Thyroid gland (tissue), 4 donors: Measurements from ENCODE around the gene SLC35F3. TPM values are rescaled to one million over a fixed set of nuclear protein-coding genes. Genes with fewer than 3 reads are reported as not detected.

Experiments used
- DNase-seq, 2 donors: peaks; one replicate each; pipeline ENCODE4 v3.0.0-alpha.2; 2019
- H3K27ac ChIP-seq, 3 donors: fragments of 200-600 bp; sonication (generic); 1 replicate in 2 of 3; 2 replicates in 1 of 3; pipeline ENCODE4 v1.5.1; 2016 to 2019; ENCODE audit warnings: mild to moderate bottlenecking in 1 of 3, moderate library complexity in 1 of 3
- H3K27me3 ChIP-seq: fragments of 200-600 bp; sonication (generic); one replicate; pipeline ENCODE4 v1.5.1; 2019
- H3K36me3 ChIP-seq, 2 donors: fragments of 200-600 bp; sonication (generic); one replicate each; pipeline ENCODE4 v1.5.1; 2016 to 2019
- H3K4me1 ChIP-seq, 2 donors: fragments of 200-600 bp; sonication (generic); one replicate each; pipeline ENCODE4 v1.5.1; 2017 to 2019
- H3K4me3 ChIP-seq, 3 donors: fragments of 200-600 bp; sonication (generic); replicated peaks in 1 of 3; 1 replicate in 2 of 3; 2 replicates in 1 of 3; pipeline ENCODE4 v1.5.1; 2016; ENCODE audit warnings: mild to moderate bottlenecking in 1 of 3
- H3K9me3 ChIP-seq: fragments of 200-600 bp; sonication (generic); one replicate; pipeline ENCODE4 v1.5.1; 2017
- POLR2A ChIP-seq, 2 donors: fragments of 450-650 bp; IDR thresholded peaks; one replicate each; pipeline ENCODE4 v1.6.1; 2017; ENCODE audit warnings: antibody characterized with exemption in 2 of 2, mild to moderate bottlenecking in 2 of 2, moderate library complexity in 1 of 2
- WGBS, 2 donors: methylation state at CpG; one replicate each; pipeline ENCODE4 v1.1.5; 2017; 5-methylcytosine and 5-hydroxymethylcytosine counted together
- intact Hi-C: fragments of 100-400 bp; cut with DNase I; formaldehyde crosslinking; loops from one replicate; pipeline ENCODE4 v1.15.1; 2023
- total RNA-seq, 4 donors: library from RNA; depleted of rRNA; stranded (reverse); fragments of >200 nt; gene quantifications; one replicate each; pipeline ENCODE4 v1.2.3, GENCODE V29; 2016
- TF ChIP-seq, protein P1 (sequence below), 6 experiments: fragments of 200-600 bp in 3 of 6; fragments of 450-650 bp in 3 of 6; sonication (generic) in 3 of 6; IDR thresholded peaks; one replicate each; pipeline ENCODE4 v1.5.1; 2016 to 2019; ENCODE audit warnings: antibody characterized with exemption in 6 of 6, mild to moderate bottlenecking in 2 of 6, inconsistent platforms in 1 of 6, moderate library complexity in 1 of 6

The SLC35F3 gene
- total RNA-seq, 4 donors from 2014 or later: 0.89 to 1.9 (median 1.5) TPM; not detected in 1

DNA sequence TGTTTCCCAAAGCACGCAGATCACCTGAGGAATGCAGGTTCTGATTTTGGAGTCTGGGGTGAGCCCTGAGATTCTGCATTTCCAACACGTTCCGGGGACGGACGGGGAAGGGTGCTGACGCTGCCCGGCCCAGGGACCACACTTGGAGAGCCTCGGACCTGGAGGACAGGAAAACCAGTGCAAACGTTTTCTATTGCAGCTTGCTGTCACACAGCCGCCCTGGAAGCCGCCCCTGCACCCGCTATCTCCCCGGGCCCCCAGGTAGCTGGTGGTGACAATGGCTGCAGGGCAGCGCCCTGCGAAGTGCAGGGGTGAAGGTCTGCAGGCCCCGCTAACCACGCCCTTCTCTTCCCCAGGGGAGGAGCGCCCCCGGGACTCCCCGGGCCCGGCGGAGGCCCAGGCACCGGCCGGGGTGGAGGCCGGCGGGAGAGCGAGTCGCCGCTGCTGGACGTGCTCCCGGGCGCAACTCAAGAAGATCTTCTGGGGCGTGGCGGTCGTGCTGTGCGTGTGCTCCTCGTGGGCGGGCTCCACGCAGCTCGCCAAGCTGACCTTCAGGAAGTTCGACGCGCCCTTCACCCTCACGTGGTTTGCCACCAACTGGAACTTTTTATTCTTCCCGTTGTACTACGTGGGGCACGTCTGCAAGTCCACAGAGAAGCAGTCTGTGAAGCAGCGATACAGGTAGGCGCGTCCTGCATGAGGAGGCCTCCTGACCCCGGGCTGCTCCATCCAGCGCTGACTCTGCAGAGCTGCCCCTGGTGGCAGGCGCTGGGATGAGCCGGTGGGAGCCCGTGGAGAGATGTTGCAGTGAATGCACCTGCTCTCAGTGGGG, 326.8 kb downstream of the SLC35F3 start:
- TF ChIP-seq POLR2A (IDR thresholded peaks at IDR 0.05): no peak
- TF ChIP-seq, protein P1, sequence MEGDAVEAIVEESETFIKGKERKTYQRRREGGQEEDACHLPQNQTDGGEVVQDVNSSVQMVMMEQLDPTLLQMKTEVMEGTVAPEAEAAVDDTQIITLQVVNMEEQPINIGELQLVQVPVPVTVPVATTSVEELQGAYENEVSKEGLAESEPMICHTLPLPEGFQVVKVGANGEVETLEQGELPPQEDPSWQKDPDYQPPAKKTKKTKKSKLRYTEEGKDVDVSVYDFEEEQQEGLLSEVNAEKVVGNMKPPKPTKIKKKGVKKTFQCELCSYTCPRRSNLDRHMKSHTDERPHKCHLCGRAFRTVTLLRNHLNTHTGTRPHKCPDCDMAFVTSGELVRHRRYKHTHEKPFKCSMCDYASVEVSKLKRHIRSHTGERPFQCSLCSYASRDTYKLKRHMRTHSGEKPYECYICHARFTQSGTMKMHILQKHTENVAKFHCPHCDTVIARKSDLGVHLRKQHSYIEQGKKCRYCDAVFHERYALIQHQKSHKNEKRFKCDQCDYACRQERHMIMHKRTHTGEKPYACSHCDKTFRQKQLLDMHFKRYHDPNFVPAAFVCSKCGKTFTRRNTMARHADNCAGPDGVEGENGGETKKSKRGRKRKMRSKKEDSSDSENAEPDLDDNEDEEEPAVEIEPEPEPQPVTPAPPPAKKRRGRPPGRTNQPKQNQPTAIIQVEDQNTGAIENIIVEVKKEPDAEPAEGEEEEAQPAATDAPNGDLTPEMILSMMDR (IDR thresholded peaks at IDR 0.05): no peak
- H3K27ac ChIP-seq: no peak overlapping the region
- 75 to 77% methylated on average over 30 to 50 of the region's 55 CpGs for WGBS, 2 donors
- DNase-seq: no peak
- intact Hi-C loops: no loop called here
- no peaks in the 10 kb centered on the region for H3K4me1 ChIP-seq
- H3K9me3 ChIP-seq: no peaks in the 10 kb centered on the region
- no peaks in the 10 kb centered on the region for H3K27me3 ChIP-seq
- no peaks in the 10 kb centered on the region for H3K36me3 ChIP-seq
- H3K4me3 ChIP-seq: no peak overlapping the region

DNA sequence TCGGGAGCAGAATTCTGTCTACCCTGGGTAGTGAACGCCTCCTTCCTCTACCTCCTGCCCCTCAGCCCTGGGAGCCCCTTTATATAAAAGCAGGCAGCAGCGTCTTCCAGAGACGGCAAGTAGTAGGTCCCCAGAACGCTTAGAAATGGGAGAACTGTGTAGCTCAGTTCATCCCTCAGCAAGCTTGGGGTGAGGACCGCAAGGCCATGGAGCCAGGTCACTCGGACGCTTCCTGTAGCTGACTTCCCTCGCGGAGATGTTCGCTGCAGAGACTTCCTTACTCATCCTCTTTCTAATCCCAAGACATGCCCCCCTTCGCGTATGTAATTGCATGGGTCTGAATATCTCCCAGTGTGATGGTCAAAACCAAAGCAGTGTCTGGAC, 327.4 kb downstream of the SLC35F3 start:
- intact Hi-C loops: no loop called here
- Histone ChIP-seq H3K4me1 (no peaks in the 10 kb centered on the region), H3K4me3 (no peak overlapping the region), H3K9me3 (no peaks in the 10 kb centered on the region), H3K27ac (no peak overlapping the region), H3K36me3 (no peaks in the 10 kb centered on the region), H3K27me3 (no peaks in the 10 kb centered on the region)
- TF ChIP-seq POLR2A (IDR thresholded peaks at IDR 0.05): no peak
- TF ChIP-seq, protein P1 (IDR thresholded peaks at IDR 0.05): no peak
- no peak for DNase-seq
- 87 to 90% methylated on average over 13 of the region's 13 CpGs for WGBS, 2 donors

DNA sequence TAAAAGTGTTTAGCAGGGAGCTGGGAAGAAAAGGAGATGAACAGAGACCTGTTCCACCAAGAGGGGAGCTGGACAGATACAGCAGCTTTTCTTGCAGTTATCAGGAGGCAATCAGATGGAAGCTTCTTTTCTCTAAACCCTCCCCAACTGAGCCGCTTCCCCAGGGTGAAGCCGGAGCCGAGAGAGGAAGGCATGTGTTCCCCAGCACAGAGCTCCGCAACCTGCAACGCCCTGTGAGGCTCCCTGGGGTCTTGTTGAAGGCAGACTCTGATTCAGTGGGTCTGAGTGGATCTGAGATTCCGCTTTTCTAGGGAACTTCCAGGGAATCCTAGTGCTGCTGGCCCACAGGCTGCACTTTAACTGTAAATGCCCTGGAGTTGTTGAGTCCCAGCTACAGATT, 329.7 kb downstream of the SLC35F3 start:
- no peaks in the 10 kb centered on the region for H3K4me1 ChIP-seq
- H3K4me3 ChIP-seq: no peak overlapping the region
- WGBS, 2 donors: 72 to 74% methylated on average over 6 of the region's 6 CpGs
- H3K27me3 ChIP-seq: no peaks in the 10 kb centered on the region
- intact Hi-C loops: no loop called here
- DNase-seq: no peak
- no peaks in the 10 kb centered on the region for H3K36me3 ChIP-seq
- TF ChIP-seq, protein P1 (IDR thresholded peaks at IDR 0.05): no peak
- TF ChIP-seq POLR2A (IDR thresholded peaks at IDR 0.05): no peak
- H3K9me3 ChIP-seq: no peaks in the 10 kb centered on the region
- no peak overlapping the region for H3K27ac ChIP-seq

DNA sequence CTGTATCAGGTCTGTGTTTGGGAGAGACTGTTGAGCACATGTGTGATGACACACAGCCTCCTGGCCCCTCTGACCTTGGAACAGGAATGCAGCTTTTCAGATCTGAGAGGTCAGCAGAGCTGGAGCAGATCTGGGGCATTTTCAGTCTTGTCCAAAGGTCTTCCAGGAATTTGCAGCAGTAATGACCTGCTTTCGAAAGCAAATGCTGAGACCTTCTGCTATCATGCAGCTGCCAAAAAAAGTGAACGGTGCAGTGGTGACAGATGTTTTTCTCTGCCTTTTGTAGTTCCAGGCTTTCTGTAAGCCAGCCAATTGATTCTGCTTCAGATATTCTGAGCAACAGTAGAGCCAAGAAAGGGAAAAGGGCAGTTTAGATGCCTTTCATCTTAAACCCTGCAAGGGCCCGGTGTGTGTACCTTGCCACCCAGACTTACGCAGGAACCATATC, 331.0 kb downstream of the SLC35F3 start:
- no peak overlapping the region for H3K4me3 ChIP-seq
- no peak for DNase-seq
- WGBS, 2 donors: 44 to 68% methylated on average over 4 of the region's 4 CpGs
- H3K27me3 ChIP-seq: no peaks in the 10 kb centered on the region
- H3K36me3 ChIP-seq: no peaks in the 10 kb centered on the region
- no peaks in the 10 kb centered on the region for H3K9me3 ChIP-seq
- H3K27ac ChIP-seq: no peak overlapping the region
- intact Hi-C loops: no loop called here
- no peaks in the 10 kb centered on the region for H3K4me1 ChIP-seq
- no peak for TF ChIP-seq POLR2A (IDR thresholded peaks at IDR 0.05)
- TF ChIP-seq, protein P1 (IDR thresholded peaks at IDR 0.05): no peak

DNA sequence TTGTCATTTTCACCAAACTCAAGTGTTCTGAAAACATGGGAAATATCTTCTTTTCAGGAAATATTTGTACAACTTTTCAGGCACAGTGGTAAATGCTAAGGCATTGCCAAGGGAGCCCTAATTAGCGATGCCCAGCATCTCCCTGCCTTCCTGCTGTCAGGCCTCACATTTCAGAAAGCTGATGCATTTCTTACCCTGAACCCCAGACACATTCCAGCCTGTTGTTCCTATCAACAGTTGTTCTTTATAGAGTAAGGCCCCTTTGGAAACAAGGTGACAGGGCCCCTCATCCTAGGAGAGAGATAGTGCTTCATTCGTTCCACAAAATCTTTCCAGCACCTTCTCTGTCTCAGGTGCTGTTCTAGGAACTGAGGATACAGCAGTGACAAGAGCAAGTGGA, 332.9 kb downstream of the SLC35F3 start:
- DNase-seq: no peak
- 89 to 98% methylated on average over 2 of the region's 2 CpGs for WGBS, 2 donors
- H3K36me3 ChIP-seq: no peaks in the 10 kb centered on the region
- H3K27ac ChIP-seq: no peak overlapping the region
- H3K4me1 ChIP-seq: no peaks in the 10 kb centered on the region
- no peak for TF ChIP-seq POLR2A (IDR thresholded peaks at IDR 0.05)
- TF ChIP-seq, protein P1 (IDR thresholded peaks at IDR 0.05): no peak
- no peaks in the 10 kb centered on the region for H3K9me3 ChIP-seq
- H3K27me3 ChIP-seq: no peaks in the 10 kb centered on the region
- intact Hi-C loops: no loop called here
- H3K4me3 ChIP-seq: no peak overlapping the region
